Transverse colon (tissue), 4 donors: Measurements from ENCODE around the gene UMOD. TPM values are rescaled to one million over a fixed set of nuclear protein-coding genes. Genes with fewer than 3 reads are reported as not detected.

Experiments
- DNase-seq: peaks from one replicate; pipeline ENCODE4 v3.0.0-alpha.2; 2019
- H3K27ac ChIP-seq, 4 donors: fragments of 200-600 bp; sonication (generic); 2 replicates each; pipeline ENCODE4 v1.5.1; 2016 to 2018; ENCODE audit warnings: inconsistent platforms in 4 of 4
- H3K27me3 ChIP-seq: fragments of 200-600 bp; sonication (generic); 2 replicates; pipeline ENCODE4 v1.5.1; 2017; ENCODE audit warnings: inconsistent platforms
- H3K36me3 ChIP-seq, 4 donors: fragments of 200-600 bp; sonication (generic); 2 replicates each; pipeline ENCODE4 v1.5.1; 2017 to 2019; ENCODE audit warnings: inconsistent platforms in 4 of 4
- H3K4me1 ChIP-seq, 4 donors: fragments of 200-600 bp; sonication (generic); 2 replicates each; pipeline ENCODE4 v1.5.1; 2017 to 2020; ENCODE audit warnings: inconsistent platforms in 4 of 4
- H3K4me3 ChIP-seq, 4 donors: fragments of 200-600 bp; sonication (generic); 1 replicate in 1 of 4; 2 replicates in 3 of 4; pipeline versions ENCODE4 v1.5.1 to v1.6.1; 2017 to 2019; ENCODE audit warnings: inconsistent platforms in 4 of 4
- H3K9me3 ChIP-seq, 2 donors: fragments of 200-600 bp; sonication (generic); 2 replicates each; pipeline ENCODE4 v1.5.1; 2017 to 2019; ENCODE audit warnings: inconsistent platforms in 2 of 2
- CTCF ChIP-seq, 5 experiments: fragments of 200-600 bp in 3 of 5; fragments of 450-650 bp in 2 of 5; sonication (generic) in 3 of 5; IDR thresholded peaks; 1 replicate in 2 of 5; 2 replicates in 3 of 5; pipeline ENCODE4 v1.5.1; 2016 to 2017; ENCODE audit warnings: antibody characterized with exemption in 5 of 5, inconsistent platforms in 3 of 5, mild to moderate bottlenecking in 2 of 5, moderate library complexity in 1 of 5
- EP300 ChIP-seq: sonication (generic); formaldehyde crosslinking; IDR thresholded peaks from one replicate; pipeline ENCODE4 v1.6.1; 2017; ENCODE audit warnings: antibody characterized with exemption, low read depth
- POLR2A ChIP-seq: fragments of 450-650 bp; IDR thresholded peaks from one replicate; pipeline ENCODE4 v1.6.1; 2016; ENCODE audit warnings: antibody characterized with exemption, mild to moderate bottlenecking, moderate library complexity
- POLR2AphosphoS5 ChIP-seq, 3 donors: sonication (generic); formaldehyde crosslinking; IDR thresholded peaks; one replicate each; pipeline ENCODE4 v1.6.1; 2016; ENCODE audit warnings: antibody characterized with exemption in 3 of 3
- WGBS, 2 donors: methylation state at CpG; one replicate each; pipeline ENCODE4 v1.1.5; 2018; ENCODE audit warnings: low coverage in 1 of 2; 5-methylcytosine and 5-hydroxymethylcytosine counted together
- in situ Hi-C, 4 donors: fragments of 200-750 bp; cut with MboI; loops; one replicate each; pipeline versions ENCODE4 v1.15.0 to v1.15.1; 2017; ENCODE audit warnings: low sequenced_read_pairs in 3 of 4, low pct_ligation_motif_present in 1 of 4, low pct_unique_long_range_greater_than_20kb in 1 of 4
- intact Hi-C: fragments of 100-400 bp; cut with DNase I; formaldehyde crosslinking; loops from one replicate; pipeline ENCODE4 v1.15.1; 2023; ENCODE audit warnings: low total_unique reads
- total RNA-seq, 4 donors: library from RNA; depleted of rRNA; stranded (reverse); fragments of >200 nt; gene quantifications; one replicate each; pipeline ENCODE4 v1.1.0, GENCODE V29; 2016

The UMOD gene
- total RNA-seq, 4 donors from 2014 or later: not detected

- DNase-seq: no peak
- intact Hi-C loops (no loop called here), in situ Hi-C loops (no loop called here)
- WGBS, 2 donors: 64 to 76% methylated on average over 4 to 5 of the region's 5 CpGs
- peaks cover 9% of the 10 kb centered on the region for H3K27me3 ChIP-seq
- no peak for TF ChIP-seq EP300
- no peaks in the 10 kb centered on the region for H3K36me3 ChIP-seq
- no peak overlapping the region for H3K4me3 ChIP-seq
- H3K4me1 ChIP-seq: no peaks in the 10 kb centered on the region
- no peaks in the 10 kb centered on the region for H3K9me3 ChIP-seq
- H3K27ac ChIP-seq: no peak overlapping the region
Observed at GRCh38 chr16:20344611-20345010, 7.9 kb downstream of the UMOD start.

GRCh38 chr16:20339744-20340143 is 12.8 kb downstream of the UMOD start:
- WGBS, 2 donors: 86 to 90% methylated on average over 3 of the region's 3 CpGs
- in situ Hi-C loops (no loop called here), intact Hi-C loops (no loop called here)
- Histone ChIP-seq H3K27ac (no peak overlapping the region), H3K9me3 (no peaks in the 10 kb centered on the region), H3K27me3 (no peaks in the 10 kb centered on the region), H3K36me3 (no peaks in the 10 kb centered on the region), H3K4me1 (no peaks in the 10 kb centered on the region), H3K4me3 (no peak overlapping the region)
- no peak for TF ChIP-seq CTCF (IDR thresholded peaks at IDR 0.05)
- no peak for TF ChIP-seq POLR2AphosphoS5 (IDR thresholded peaks at IDR 0.05)
- TF ChIP-seq EP300: no peak
- TF ChIP-seq POLR2A: no peak
- no peak for DNase-seq

GRCh38 chr16:20336955-20337354 is 15.6 kb downstream of the UMOD start:
- DNase-seq: no peak
- Histone ChIP-seq H3K36me3 (no peaks in the 10 kb centered on the region), H3K27ac (no peak overlapping the region), H3K4me1 (no peaks in the 10 kb centered on the region), H3K9me3 (no peaks in the 10 kb centered on the region), H3K4me3 (no peak overlapping the region), H3K27me3 (no peaks in the 10 kb centered on the region)
- intact Hi-C loops (no loop called here), in situ Hi-C loops (no loop called here)
- 38 to 57% methylated on average over 2 of the region's 2 CpGs for WGBS, 2 donors
- TF ChIP-seq POLR2AphosphoS5 (IDR thresholded peaks at IDR 0.05): no peak
- TF ChIP-seq CTCF (IDR thresholded peaks at IDR 0.05): no peak
- TF ChIP-seq POLR2A: no peak
- TF ChIP-seq EP300: no peak

- 60 to 71% methylated on average over 1 of the region's 1 CpG for WGBS, 2 donors
- H3K27ac ChIP-seq: no peak overlapping the region
- intact Hi-C loops (no loop called here), in situ Hi-C loops (no loop called here)
- H3K4me1 ChIP-seq: no peaks in the 10 kb centered on the region
- DNase-seq: no peak
- H3K9me3 ChIP-seq: no peaks in the 10 kb centered on the region
- H3K27me3 ChIP-seq: no peaks in the 10 kb centered on the region
- no peaks in the 10 kb centered on the region for H3K36me3 ChIP-seq
- no peak for TF ChIP-seq POLR2A
- TF ChIP-seq EP300: no peak
- H3K4me3 ChIP-seq: no peak overlapping the region
Observed at GRCh38 chr16:20334396-20334795, 18.1 kb downstream of the UMOD start.

- H3K9me3 ChIP-seq: no peaks in the 10 kb centered on the region
- in situ Hi-C loops: no loop called here
- intact Hi-C loops: no loop called here
- H3K4me1 ChIP-seq: no peaks in the 10 kb centered on the region
- H3K27me3 ChIP-seq: no peaks in the 10 kb centered on the region
- TF ChIP-seq POLR2A (no peak), CTCF (IDR thresholded peaks at IDR 0.05) (no peak), POLR2AphosphoS5 (IDR thresholded peaks at IDR 0.05) (no peak), EP300 (no peak)
- 59 to 60% methylated on average over 1 to 5 of the region's 5 CpGs for WGBS, 2 donors
- H3K36me3 ChIP-seq: no peaks in the 10 kb centered on the region
- no peak overlapping the region for H3K4me3 ChIP-seq
- no peak overlapping the region for H3K27ac ChIP-seq
- no peak for DNase-seq
Observed at GRCh38 chr16:20333120-20333519, 19.4 kb downstream of the UMOD start.
